Right atrium auricular region (tissue), 2 donors: ENCODE measurements around the gene ETV7. TPM values are rescaled to one million over a fixed set of nuclear protein-coding genes. Genes with fewer than 3 reads are reported as not detected.

Experiments used
- DNase-seq: peaks from one replicate; pipeline ENCODE4 v3.0.0-alpha.2; 2019; ENCODE audit warnings: low spot score
- H3K27ac ChIP-seq, 2 donors: fragments of 200-600 bp; sonication (generic); 1 replicate in 1 of 2; 2 replicates in 1 of 2; pipeline ENCODE4 v1.5.1; 2016 to 2019
- H3K27me3 ChIP-seq, 2 donors: fragments of 200-600 bp; sonication (generic); one replicate each; pipeline versions ENCODE4 v1.5.1 to v1.6.0; 2017 to 2019
- H3K36me3 ChIP-seq: fragments of 200-600 bp; sonication (generic); one replicate; pipeline ENCODE4 v1.5.1; 2016
- H3K4me1 ChIP-seq, 2 donors: fragments of 200-600 bp; sonication (generic); one replicate each; pipeline versions ENCODE4 v1.5.1 to v1.6.0; 2017 to 2019
- H3K4me3 ChIP-seq, 2 donors: fragments of 200-600 bp; sonication (generic); 1 replicate in 1 of 2; 2 replicates in 1 of 2; pipeline ENCODE4 v1.5.1; 2017 to 2019; ENCODE audit warnings: mild to moderate bottlenecking in 1 of 2, moderate library complexity in 1 of 2
- H3K9me3 ChIP-seq, 2 donors: fragments of 200-600 bp; sonication (generic); one replicate each; pipeline ENCODE4 v1.5.1; 2019
- total RNA-seq, 2 donors: library from RNA; depleted of rRNA; stranded (reverse); fragments of >200 nt; gene quantifications; one replicate each; pipeline ENCODE4 v1.1.0, GENCODE V29; 2016
- TF ChIP-seq, protein P1 (sequence below), 2 donors: fragments of 200-600 bp; sonication (generic); IDR thresholded peaks; one replicate each; pipeline ENCODE4 v1.5.1; 2019; ENCODE audit warnings: antibody characterized with exemption in 2 of 2

Gene ETV7
- total RNA-seq, 2 donors from 2014 or later: 0.33 to 0.43 TPM

DNA sequence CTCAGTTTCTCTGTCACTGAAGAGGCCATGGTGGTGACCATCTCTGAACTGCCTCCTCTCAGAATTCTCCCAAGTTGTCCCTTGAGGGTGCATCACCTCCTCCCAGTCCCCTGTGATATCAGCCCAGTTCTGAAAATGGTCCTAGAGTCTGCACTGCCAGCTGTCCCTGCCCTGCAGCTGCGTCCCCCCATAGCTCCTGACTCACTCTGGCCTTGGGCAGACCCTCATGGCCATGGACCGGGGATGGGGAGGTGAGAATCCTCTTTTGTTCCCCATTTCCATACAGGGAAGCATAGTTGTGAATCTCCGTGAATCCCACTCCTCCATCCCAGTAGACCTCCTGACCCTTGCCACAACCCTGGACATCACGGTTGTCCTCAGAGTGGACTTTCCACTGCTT lies 4.5 kb downstream of the ETV7 start:
- Histone ChIP-seq H3K27me3 (no peaks in the 10 kb centered on the region), H3K27ac (no peak overlapping the region), H3K4me1 (peaks cover 0 to 23% of the 10 kb centered on the region in 2 donors), H3K4me3 (no peak overlapping the region), H3K36me3 (no peaks in the 10 kb centered on the region), H3K9me3 (no peaks in the 10 kb centered on the region)
- TF ChIP-seq, protein P1, sequence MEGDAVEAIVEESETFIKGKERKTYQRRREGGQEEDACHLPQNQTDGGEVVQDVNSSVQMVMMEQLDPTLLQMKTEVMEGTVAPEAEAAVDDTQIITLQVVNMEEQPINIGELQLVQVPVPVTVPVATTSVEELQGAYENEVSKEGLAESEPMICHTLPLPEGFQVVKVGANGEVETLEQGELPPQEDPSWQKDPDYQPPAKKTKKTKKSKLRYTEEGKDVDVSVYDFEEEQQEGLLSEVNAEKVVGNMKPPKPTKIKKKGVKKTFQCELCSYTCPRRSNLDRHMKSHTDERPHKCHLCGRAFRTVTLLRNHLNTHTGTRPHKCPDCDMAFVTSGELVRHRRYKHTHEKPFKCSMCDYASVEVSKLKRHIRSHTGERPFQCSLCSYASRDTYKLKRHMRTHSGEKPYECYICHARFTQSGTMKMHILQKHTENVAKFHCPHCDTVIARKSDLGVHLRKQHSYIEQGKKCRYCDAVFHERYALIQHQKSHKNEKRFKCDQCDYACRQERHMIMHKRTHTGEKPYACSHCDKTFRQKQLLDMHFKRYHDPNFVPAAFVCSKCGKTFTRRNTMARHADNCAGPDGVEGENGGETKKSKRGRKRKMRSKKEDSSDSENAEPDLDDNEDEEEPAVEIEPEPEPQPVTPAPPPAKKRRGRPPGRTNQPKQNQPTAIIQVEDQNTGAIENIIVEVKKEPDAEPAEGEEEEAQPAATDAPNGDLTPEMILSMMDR (IDR thresholded peaks at IDR 0.05): no peak
- DNase-seq: no peak

DNA sequence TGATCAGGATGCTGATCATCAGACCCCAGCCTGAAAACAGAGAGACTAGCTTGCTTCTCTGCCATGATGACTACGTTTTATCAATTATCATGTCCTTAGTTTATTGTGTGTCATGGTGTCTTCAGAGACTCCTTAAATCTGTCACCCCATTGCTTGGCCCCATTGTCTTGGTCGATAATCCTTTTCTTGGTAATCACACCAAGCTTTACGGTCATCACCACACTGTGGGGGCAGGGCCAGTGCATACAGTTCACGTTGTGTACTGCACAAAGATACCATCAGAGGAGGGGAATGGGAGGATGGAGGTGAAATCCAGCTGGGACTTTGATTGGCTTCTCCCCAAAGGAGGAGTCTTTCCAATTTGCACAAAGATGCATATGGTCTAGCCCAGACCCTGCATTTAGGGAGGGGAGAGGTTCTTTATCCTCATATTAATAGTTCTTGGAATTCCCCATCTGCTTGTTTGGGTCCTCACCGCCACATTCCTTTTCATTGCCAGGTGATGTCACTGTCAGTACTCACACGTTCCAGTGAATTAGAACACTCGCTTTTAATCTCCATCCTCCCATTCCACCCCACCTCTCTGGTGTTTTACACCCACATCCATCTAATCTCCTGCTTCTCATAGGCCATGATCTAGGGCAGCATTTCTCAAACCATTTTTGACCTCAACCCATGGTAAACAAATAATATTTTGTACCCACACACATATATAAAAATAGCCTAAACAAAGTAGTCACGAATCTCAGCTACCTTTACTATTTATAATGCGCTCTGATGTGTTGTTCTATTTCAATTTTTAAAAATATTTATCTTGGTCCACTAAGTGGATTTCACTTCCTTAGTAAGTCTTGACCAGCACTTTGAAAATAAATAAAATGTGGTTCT lies 5.7 kb downstream of the ETV7 start:
- Histone ChIP-seq H3K36me3 (no peaks in the 10 kb centered on the region), H3K27me3 (no peaks in the 10 kb centered on the region), H3K27ac (no peak overlapping the region), H3K9me3 (no peaks in the 10 kb centered on the region), H3K4me1 (peaks cover 0 to 11% of the 10 kb centered on the region in 2 donors), H3K4me3 (no peak overlapping the region)
- TF ChIP-seq, protein P1 (IDR thresholded peaks at IDR 0.05): no peak
- DNase-seq: no peak

DNA sequence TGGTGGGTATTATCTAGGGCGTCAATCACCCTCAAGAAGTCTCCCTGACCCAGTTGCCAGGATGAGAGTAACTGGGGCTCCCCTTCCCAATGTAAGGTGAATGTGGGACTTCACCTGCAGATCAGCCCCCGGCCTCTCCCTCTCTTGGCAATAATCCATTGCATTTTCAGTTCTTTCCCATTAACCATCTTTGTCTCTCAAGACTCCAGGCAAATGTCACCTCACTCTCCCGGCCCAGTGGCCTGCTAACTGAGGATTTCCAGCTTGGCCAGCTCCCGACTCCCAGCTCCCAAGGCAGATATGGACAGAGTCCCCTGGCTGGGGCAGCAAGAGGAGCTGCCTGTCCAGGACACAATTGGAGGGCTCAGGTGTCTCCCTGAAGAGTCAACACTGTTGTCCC lies 7.3 kb downstream of the ETV7 start:
- H3K9me3 ChIP-seq: no peaks in the 10 kb centered on the region
- no peaks in the 10 kb centered on the region for H3K4me1 ChIP-seq
- TF ChIP-seq, protein P1 (IDR thresholded peaks at IDR 0.05): no peak
- no peak overlapping the region for H3K27ac ChIP-seq
- H3K4me3 ChIP-seq: no peak overlapping the region
- no peaks in the 10 kb centered on the region for H3K36me3 ChIP-seq
- DNase-seq: no peak
- no peaks in the 10 kb centered on the region for H3K27me3 ChIP-seq

DNA sequence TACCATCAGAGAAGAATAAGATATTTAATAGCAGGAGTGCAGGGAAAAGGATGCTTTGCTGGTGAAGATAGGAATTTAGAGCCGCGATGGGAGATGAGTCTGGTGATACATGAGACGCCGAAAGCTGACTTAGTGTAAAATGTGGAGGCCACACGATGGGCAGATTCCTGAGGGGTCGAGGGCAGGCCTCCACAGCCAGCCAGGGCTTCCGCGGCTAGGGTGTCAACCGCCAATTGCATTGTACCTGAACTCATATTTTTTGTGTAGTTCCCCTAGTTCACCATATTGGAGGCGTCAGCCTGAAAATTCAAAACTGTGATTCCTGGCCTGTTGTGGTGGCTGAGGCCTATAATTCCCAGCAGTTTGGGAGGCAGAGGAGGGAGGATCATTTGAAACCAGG lies 8.5 kb downstream of the ETV7 start:
- no peak for DNase-seq
- Histone ChIP-seq H3K4me3 (no peak overlapping the region), H3K36me3 (no peaks in the 10 kb centered on the region), H3K27me3 (no peaks in the 10 kb centered on the region), H3K9me3 (no peaks in the 10 kb centered on the region), H3K27ac (no peak overlapping the region), H3K4me1 (no peaks in the 10 kb centered on the region)
- TF ChIP-seq, protein P1 (IDR thresholded peaks at IDR 0.05): no peak

DNA sequence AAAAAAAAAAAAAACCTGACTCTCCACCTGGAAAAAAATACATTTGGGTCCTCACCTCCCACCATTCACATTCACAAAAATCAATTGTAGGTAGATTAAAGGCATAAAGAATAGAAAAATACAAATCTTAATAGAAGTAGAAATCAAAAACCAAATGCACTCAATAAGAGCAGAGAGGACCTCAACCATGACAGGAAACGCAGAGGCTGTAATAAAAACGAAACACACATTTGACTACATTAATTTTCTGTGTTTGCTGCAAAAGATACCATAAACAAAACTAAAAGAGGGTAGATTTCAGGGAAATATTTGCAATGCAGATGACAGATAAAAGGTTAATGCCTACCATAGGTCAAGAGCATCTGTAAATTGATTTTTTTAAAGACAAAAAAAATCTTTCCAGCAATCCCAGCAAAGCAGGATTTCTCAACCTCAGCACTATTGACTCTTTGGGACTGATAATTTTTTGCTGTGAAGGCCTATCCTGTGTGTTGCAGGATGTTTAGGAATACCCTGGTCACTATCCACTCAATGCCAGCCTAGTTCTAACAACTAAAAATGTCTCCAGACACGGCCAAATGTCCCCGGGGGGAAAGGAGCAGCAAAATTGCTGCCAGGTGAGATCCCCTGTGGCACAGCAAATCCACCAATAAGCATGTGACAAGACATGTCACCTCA lies 9.1 kb downstream of the ETV7 start:
- Histone ChIP-seq H3K27ac (no peak overlapping the region), H3K4me1 (no peaks in the 10 kb centered on the region), H3K4me3 (no peak overlapping the region), H3K36me3 (no peaks in the 10 kb centered on the region), H3K27me3 (no peaks in the 10 kb centered on the region), H3K9me3 (no peaks in the 10 kb centered on the region)
- TF ChIP-seq, protein P1 (IDR thresholded peaks at IDR 0.05): no peak
- DNase-seq: no peak
